GM18498 (cell line): Measurements from ENCODE around the gene ZNF624.

Experiments
- ATAC-seq: cut with Tn5 transposase; IDR thresholded peaks from one replicate; pipeline ENCODE4 v1.9.1; 2021; ENCODE audit warnings: mild to moderate bottlenecking, moderate library complexity; ENCODE audit not compliant: unreplicated experiment

The ZNF624 gene

GRCh38 chr17:16599537-16599936, 54.1 kb downstream of the ZNF624 start:
- ATAC-seq: no peak

GRCh38 chr17:16593356-16594102, 60.1 kb downstream of the ZNF624 start:
- no peak for ATAC-seq

- peak; percentile 82 for ATAC-seq
Observed at GRCh38 chr17:16589097-16589969, 64.3 kb downstream of the ZNF624 start.

GRCh38 chr17:16585796-16586195, 67.9 kb downstream of the ZNF624 start:
- no peak for ATAC-seq

GRCh38 chr17:16584273-16584995, 69.2 kb downstream of the ZNF624 start:
- ATAC-seq: no peak

GRCh38 chr17:16583781-16584180, 69.9 kb downstream of the ZNF624 start:
- no peak for ATAC-seq

GRCh38 chr17:16573466-16573865, 80.2 kb downstream of the ZNF624 start:
- ATAC-seq: no peak
